CD14-positive monocyte (primary cell): ENCODE results near the gene CTSA. TPM values are rescaled to one million over a fixed set of nuclear protein-coding genes. Genes with fewer than 3 reads are reported as not detected.

ENCODE experiments used
- DNase-seq, 3 donors: peaks; one replicate each; pipeline ENCODE4 v3.0.0-alpha.2; 2011 to 2022
- H2AFZ ChIP-seq: 2 replicates; pipeline ENCODE4 v1.6.0; 2012; ENCODE audit warnings: mild to moderate bottlenecking, low read depth, low read length, inconsistent platforms; ENCODE audit not compliant: insufficient read depth, poor library complexity, severe bottlenecking
- H3K27ac ChIP-seq, 2 donors: 1 replicate in 1 of 2; 2 replicates in 1 of 2; pipeline ENCODE4 v1.5.1; 2012 to 2013; ENCODE audit warnings: low read length in 2 of 2, control low read depth in 1 of 2, inconsistent platforms in 1 of 2, low read depth in 1 of 2, mild to moderate bottlenecking in 1 of 2
- H3K27me3 ChIP-seq, 2 donors: one replicate each; pipeline versions ENCODE4 v1.6.0 to v1.6.1; 2011 to 2013; ENCODE audit warnings: low read length in 2 of 2; ENCODE audit not compliant: control insufficient read depth in 2 of 2, insufficient read depth in 2 of 2
- H3K36me3 ChIP-seq, 2 donors: replicated peaks in 1 of 2; 1 replicate in 1 of 2; 2 replicates in 1 of 2; pipeline versions ENCODE4 v1.5.1 to v1.6.1; 2012 to 2013; ENCODE audit warnings: low read length in 2 of 2, control low read depth in 1 of 2, inconsistent platforms in 1 of 2, mild to moderate bottlenecking in 1 of 2; ENCODE audit not compliant: insufficient read depth in 2 of 2, control insufficient read depth in 1 of 2
- H3K4me1 ChIP-seq, 2 donors: 1 replicate in 1 of 2; 2 replicates in 1 of 2; pipeline versions ENCODE4 v1.5.1 to v1.6.1; 2012 to 2013; ENCODE audit warnings: low read length in 2 of 2, control low read depth in 1 of 2, inconsistent platforms in 1 of 2, mild to moderate bottlenecking in 1 of 2, moderate library complexity in 1 of 2; ENCODE audit not compliant: insufficient read depth in 2 of 2, control insufficient read depth in 1 of 2
- H3K4me2 ChIP-seq: replicated peaks from 2 replicates; pipeline ENCODE3; 2012; ENCODE audit warnings: low read length, moderate library complexity, mild to moderate bottlenecking; ENCODE audit not compliant: poor library complexity, severe bottlenecking; ENCODE audit errors: extremely low read depth
- H3K4me3 ChIP-seq, 3 experiments: fragments of 200-600 bp in 1 of 3; sonication (generic) in 1 of 3; replicated peaks in 1 of 3; 1 replicate in 2 of 3; 2 replicates in 1 of 3; pipeline ENCODE4 v1.5.1; 2011 to 2013; ENCODE audit warnings: low read length in 3 of 3, mild to moderate bottlenecking in 3 of 3, control low read depth in 2 of 3, low read depth in 2 of 3, inconsistent platforms in 1 of 3, moderate library complexity in 1 of 3
- H3K79me2 ChIP-seq: 2 replicates; pipeline ENCODE4 v1.6.0; 2012; ENCODE audit warnings: mild to moderate bottlenecking, control low read depth, inconsistent platforms, low read length, moderate library complexity; ENCODE audit not compliant: insufficient read depth
- H3K9ac ChIP-seq: 2 replicates; pipeline ENCODE4 v1.6.0; 2017; ENCODE audit warnings: low read length, mild to moderate bottlenecking; ENCODE audit not compliant: insufficient read depth, poor library complexity, severe bottlenecking
- H3K9me3 ChIP-seq, 2 donors: replicated peaks in 1 of 2; 1 replicate in 1 of 2; 2 replicates in 1 of 2; pipeline versions ENCODE4 v1.5.1 to v1.6.1; 2012 to 2013; ENCODE audit warnings: low read length in 2 of 2, control low read depth in 1 of 2; ENCODE audit not compliant: control insufficient read depth in 1 of 2, insufficient read depth in 1 of 2
- H4K20me1 ChIP-seq: 2 replicates; pipeline ENCODE4 v1.6.0; 2012; ENCODE audit warnings: mild to moderate bottlenecking, low read length, control low read depth, moderate library complexity; ENCODE audit not compliant: insufficient read depth
- H3K27ac Mint-ChIP-seq, 7 donors: one replicate each; pipeline ENCODE4 v1.8.0; 2020; ENCODE audit warnings: mild to moderate bottlenecking in 7 of 7, mixed read lengths in 7 of 7, moderate library complexity in 6 of 7, inconsistent platforms in 2 of 7
- H3K27me3 Mint-ChIP-seq, 3 donors: one replicate each; pipeline ENCODE4 v1.8.0; 2021 to 2022; ENCODE audit warnings: low read depth in 3 of 3, mild to moderate bottlenecking in 3 of 3, mixed read lengths in 3 of 3, moderate library complexity in 3 of 3, inconsistent platforms in 1 of 3
- H3K36me3 Mint-ChIP-seq, 2 donors: one replicate each; pipeline ENCODE4 v1.8.0; 2020; ENCODE audit warnings: mixed read lengths in 2 of 2, inconsistent platforms in 1 of 2, mild to moderate bottlenecking in 1 of 2
- H3K4me1 Mint-ChIP-seq: one replicate; pipeline ENCODE4 v1.8.0; 2020; ENCODE audit warnings: mild to moderate bottlenecking, mixed read lengths
- H3K4me3 Mint-ChIP-seq, 2 donors: one replicate each; pipeline ENCODE4 v1.8.0; 2020; ENCODE audit warnings: mild to moderate bottlenecking in 2 of 2, mixed read lengths in 2 of 2, moderate library complexity in 1 of 2
- H3K9me3 Mint-ChIP-seq, 7 donors: one replicate each; pipeline ENCODE4 v1.8.0; 2020 to 2022; ENCODE audit warnings: mixed read lengths in 7 of 7, mild to moderate bottlenecking in 6 of 7, moderate library complexity in 6 of 7, inconsistent platforms in 2 of 7
- CTCF ChIP-seq: fragments of 200-600 bp; IDR thresholded peaks from one replicate; pipeline ENCODE4 v1.8.0; 2022; ENCODE audit warnings: antibody characterized with exemption, mild to moderate bottlenecking
- WGBS: methylation state at CpG from one replicate; pipeline ENCODE4 v1.1.5; 2013; ENCODE audit warnings: missing lambda C conversion rate; ENCODE audit not compliant: insufficient coverage; 5-methylcytosine and 5-hydroxymethylcytosine counted together
- intact Hi-C, 2 donors: fragments of 100-400 bp; cut with micrococcal nuclease; formaldehyde crosslinking; loops; one replicate each; pipeline versions ENCODE4 v1.15.0 to v1.15.1; 2023
- polyA plus RNA-seq, 3 donors: library from polyadenylated mRNA; depleted of rRNA in 1 of 3; unstranded in 2 of 3; stranded (reverse) in 1 of 3; fragments of 300-500 nt in 2 of 3; fragments of >200 nt in 1 of 3; fragmentation: Illumina TruSeq in 2 of 3; gene quantifications; 1 replicate in 2 of 3; 2 replicates in 1 of 3; pipeline ENCODE4 v1.2.3, GENCODE V29; 2012 to 2021

Gene CTSA
- polyA plus RNA-seq, 3 donors = 279 to 489 (median 366) TPM

DNA sequence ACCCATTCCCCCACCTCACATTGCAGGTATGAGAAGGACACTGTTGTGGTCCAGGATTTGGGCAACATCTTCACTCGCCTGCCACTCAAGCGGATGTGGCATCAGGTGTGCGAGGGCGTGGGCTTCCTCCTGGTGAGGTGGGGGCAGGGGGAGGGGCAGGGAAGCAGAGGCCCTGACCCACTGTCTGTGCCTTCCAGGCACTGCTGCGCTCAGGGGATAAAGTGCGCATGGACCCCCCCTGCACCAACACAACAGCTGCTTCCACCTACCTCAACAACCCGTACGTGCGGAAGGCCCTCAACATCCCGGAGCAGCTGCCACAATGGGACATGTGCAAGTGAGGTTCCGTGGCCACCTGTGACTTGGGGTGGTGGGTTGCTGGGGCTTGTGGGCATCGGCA, 3.7 kb downstream of the CTSA start:
- no peak for DNase-seq
- peaks cover 57 to 67% of the 10 kb centered on the region in 2 donors for H3K36me3 ChIP-seq
- H3K27ac ChIP-seq = peak overlapping the region in 1 of 2 donors; percentile 39
- peaks cover 47% of the 10 kb centered on the region for H3K79me2 ChIP-seq
- no peak for TF ChIP-seq CTCF
- H3K27me3 ChIP-seq = no peaks in the 10 kb centered on the region
- Mint-ChIP-seq H3K4me3 (no peak overlapping the region), H3K9me3 (peaks cover 0 to 3% (median 0%) of the 10 kb centered on the region in 7 donors), H3K36me3 (peaks cover 59 to 65% of the 10 kb centered on the region in 2 donors), H3K27me3 (no peaks in the 10 kb centered on the region), H3K4me1 (peaks cover 31% of the 10 kb centered on the region), H3K27ac (peak overlapping the region in 1 of 7 donors; percentile 20)
- peaks cover 36 to 45% of the 10 kb centered on the region in 2 donors for H3K4me1 ChIP-seq
- H3K9me3 ChIP-seq = no peaks in the 10 kb centered on the region
- H2AFZ ChIP-seq = no peak overlapping the region
- no peak overlapping the region for H3K9ac ChIP-seq
- intact Hi-C loops = loop anchor here in 1 of 2 donors (5.0 kb wide), 1 partner anchor 37 kb away; the partner anchor contains the start of genes ACOT8 and ZSWIM3
- no peak overlapping the region for H3K4me3 ChIP-seq
- H4K20me1 ChIP-seq = peaks cover 45% of the 10 kb centered on the region
- 46% methylated on average over 4 of the region's 12 CpGs for WGBS
- H3K4me2 ChIP-seq = no peak overlapping the region

DNA sequence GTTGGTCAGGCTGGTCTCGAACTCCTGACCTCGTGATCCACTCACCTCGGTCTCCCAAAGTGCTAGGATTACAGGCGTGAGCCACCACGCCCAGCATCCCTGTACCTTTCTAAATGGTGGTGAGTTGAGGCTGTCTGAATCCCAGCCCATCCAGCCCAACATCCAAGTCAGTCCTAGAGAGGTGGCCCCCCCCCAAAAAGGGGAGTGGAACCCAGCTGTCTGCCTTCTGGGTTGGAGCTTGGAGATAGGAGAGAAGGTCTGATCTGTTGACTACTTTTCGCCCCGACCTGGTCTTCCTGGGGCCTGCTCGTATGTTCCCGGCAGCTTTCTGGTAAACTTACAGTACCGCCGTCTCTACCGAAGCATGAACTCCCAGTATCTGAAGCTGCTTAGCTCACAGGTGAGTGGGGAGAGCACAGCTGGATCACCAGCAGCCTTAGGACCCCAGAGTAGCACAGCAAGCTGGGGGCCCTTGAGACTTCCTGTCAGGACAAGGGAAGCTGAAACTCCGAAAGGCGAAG, 5.6 kb downstream of the CTSA start:
- peaks cover 0 to 3% (median 0%) of the 10 kb centered on the region in 7 donors for H3K9me3 Mint-ChIP-seq
- intact Hi-C loops = no loop called here
- H3K27ac ChIP-seq = peak overlapping the region in 1 of 2 donors; percentile 6
- H3K27me3 Mint-ChIP-seq = no peaks in the 10 kb centered on the region
- H3K4me2 ChIP-seq = no peak overlapping the region
- H3K36me3 ChIP-seq = peaks cover 57 to 67% of the 10 kb centered on the region in 2 donors
- peaks cover 45% of the 10 kb centered on the region for H4K20me1 ChIP-seq
- no peak overlapping the region for H3K9ac ChIP-seq
- H3K36me3 Mint-ChIP-seq = peaks cover 59 to 69% of the 10 kb centered on the region in 2 donors
- H3K27ac Mint-ChIP-seq = peak overlapping the region in 2 of 7 donors; percentile 36 to 43
- 97% methylated on average over 7 of the region's 14 CpGs for WGBS
- H3K27me3 ChIP-seq = no peaks in the 10 kb centered on the region
- H3K79me2 ChIP-seq = peaks cover 35% of the 10 kb centered on the region
- H3K4me1 Mint-ChIP-seq = peaks cover 24% of the 10 kb centered on the region
- no peak for TF ChIP-seq CTCF
- H3K4me3 ChIP-seq = no peak overlapping the region
- H3K4me3 Mint-ChIP-seq = no peak overlapping the region
- no peak overlapping the region for H2AFZ ChIP-seq
- DNase-seq = no peak
- H3K9me3 ChIP-seq = no peaks in the 10 kb centered on the region
- H3K4me1 ChIP-seq = peaks cover 22 to 26% of the 10 kb centered on the region in 2 donors
